22Rv1 (cell line): ENCODE measurements around the gene TENT5C.

Source experiments
- CTCF ChIP-seq: fragments of 450-650 bp; IDR thresholded peaks from 2 replicates; pipeline ENCODE4 v1.5.1; 2017; ENCODE audit warnings: mild to moderate bottlenecking
- ZFX ChIP-seq: fragments of 450-650 bp; IDR thresholded peaks from 2 replicates; pipeline ENCODE4 v1.6.1; 2017; ENCODE audit warnings: antibody characterized with exemption, borderline replicate concordance

GRCh38 chr1:117616967-117617366 is 11.1 kb downstream of the TENT5C start:
- no peak for TF ChIP-seq CTCF
- TF ChIP-seq ZFX, result no peak
